GM10248 (cell line): Measurements from ENCODE around the gene GABBR2.

Experiments
- CTCF ChIA-PET: fragments of 300-600 bp; sonication (Branson Sonifier 250); formaldehyde crosslinking; extraction: SDS; loops from one replicate; lab custom pipeline; 2021; ENCODE audit warnings: antibody characterized with exemption; lab: Yijun Ruan, JAX
- POLR2A ChIA-PET: fragments of 350-650 bp; sonication (Branson Sonifier 250); formaldehyde crosslinking; extraction: SDS; loops from one replicate; lab custom pipeline; 2020; ENCODE audit warnings: antibody characterized with exemption; lab: Yijun Ruan, JAX
- DNase-seq: peaks from one replicate; pipeline ENCODE4 v3.0.0; 2012; ENCODE audit errors: extremely low spot score
- TF ChIP-seq, protein P1 (sequence below): IDR thresholded peaks from 2 replicates; pipeline ENCODE4 v1.5.1; 2012; ENCODE audit warnings: mild to moderate bottlenecking, low read depth; ENCODE audit errors: extremely low read depth, missing control alignments, control extremely low read depth

GABBR2 gene

GRCh38 chr9:98315067-98315453 is 393.7 kb downstream of the GABBR2 start:
- POLR2A ChIA-PET, result no interaction called here
- DNase-seq, result no peak
- CTCF ChIA-PET, result interaction anchor here (0.9 to 9.1 kb wide), 12 partner anchors 9 to 490 kb away, joined by 3 to 111 read pairs (median 5); partner anchors contain the start of gene ANKS6
- TF ChIP-seq, protein P1, sequence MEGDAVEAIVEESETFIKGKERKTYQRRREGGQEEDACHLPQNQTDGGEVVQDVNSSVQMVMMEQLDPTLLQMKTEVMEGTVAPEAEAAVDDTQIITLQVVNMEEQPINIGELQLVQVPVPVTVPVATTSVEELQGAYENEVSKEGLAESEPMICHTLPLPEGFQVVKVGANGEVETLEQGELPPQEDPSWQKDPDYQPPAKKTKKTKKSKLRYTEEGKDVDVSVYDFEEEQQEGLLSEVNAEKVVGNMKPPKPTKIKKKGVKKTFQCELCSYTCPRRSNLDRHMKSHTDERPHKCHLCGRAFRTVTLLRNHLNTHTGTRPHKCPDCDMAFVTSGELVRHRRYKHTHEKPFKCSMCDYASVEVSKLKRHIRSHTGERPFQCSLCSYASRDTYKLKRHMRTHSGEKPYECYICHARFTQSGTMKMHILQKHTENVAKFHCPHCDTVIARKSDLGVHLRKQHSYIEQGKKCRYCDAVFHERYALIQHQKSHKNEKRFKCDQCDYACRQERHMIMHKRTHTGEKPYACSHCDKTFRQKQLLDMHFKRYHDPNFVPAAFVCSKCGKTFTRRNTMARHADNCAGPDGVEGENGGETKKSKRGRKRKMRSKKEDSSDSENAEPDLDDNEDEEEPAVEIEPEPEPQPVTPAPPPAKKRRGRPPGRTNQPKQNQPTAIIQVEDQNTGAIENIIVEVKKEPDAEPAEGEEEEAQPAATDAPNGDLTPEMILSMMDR, result no peak

DNA sequence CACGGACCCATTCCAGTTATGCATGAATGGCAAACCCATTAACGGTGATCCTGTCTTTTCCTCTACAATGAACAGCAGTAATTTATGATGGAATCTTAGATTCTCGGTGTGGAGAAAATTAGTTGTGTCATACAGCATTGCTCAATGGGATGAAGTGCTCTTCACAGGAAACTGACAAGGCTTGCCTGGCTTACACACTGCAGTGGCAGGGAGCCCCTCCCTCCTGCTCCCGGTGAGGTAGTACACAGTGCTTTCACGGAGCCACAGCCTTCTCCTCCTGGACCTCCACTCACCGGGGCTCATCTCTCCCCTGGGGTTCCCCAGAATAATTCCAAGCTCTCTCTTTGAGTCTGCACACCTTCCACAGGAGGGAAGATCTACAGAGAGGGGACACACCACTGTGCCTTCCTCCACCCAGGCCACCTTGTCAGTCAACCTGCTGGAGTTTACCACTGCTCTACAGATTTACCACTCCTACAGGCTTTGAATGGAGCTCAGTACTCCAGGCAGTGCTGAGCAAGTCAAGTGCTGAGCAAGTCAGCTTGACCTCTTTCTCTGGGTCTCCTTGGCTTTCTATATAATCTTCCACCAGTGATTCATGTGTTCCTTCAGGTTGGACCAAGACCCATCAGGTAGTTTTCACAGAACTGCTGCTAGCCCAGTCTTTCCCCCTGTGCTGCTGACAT is 394.2 kb downstream of the GABBR2 start:
- POLR2A ChIA-PET, result no interaction called here
- CTCF ChIA-PET, result interaction anchor here (0.9 to 9.1 kb wide), 12 partner anchors 9 to 491 kb away, joined by 3 to 111 read pairs (median 5); partner anchors contain the start of gene ANKS6
- TF ChIP-seq, protein P1, result no peak
- DNase-seq, result no peak

DNA sequence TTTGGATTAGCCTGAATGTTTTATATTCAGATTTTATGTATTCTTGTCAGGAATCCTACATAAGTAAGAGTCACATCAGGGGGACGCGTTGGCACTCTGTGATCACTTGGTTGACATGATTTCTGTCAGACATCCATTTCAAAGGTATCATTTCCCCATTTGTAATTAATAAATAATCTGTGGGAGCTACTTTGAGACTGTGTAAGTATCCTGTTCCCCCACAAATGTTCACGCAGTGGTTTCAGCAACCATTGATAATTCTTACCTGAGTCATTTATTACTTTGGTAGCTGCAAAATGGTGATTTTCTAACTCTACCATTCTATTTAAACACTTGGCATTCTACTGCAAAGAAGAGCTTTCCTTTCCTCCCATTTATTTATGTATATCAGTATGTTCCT is 396.4 kb downstream of the GABBR2 start:
- ChIA-PET POLR2A (no interaction called here), CTCF (interaction anchor here (0.8 to 9.1 kb wide), 3 partner anchors 19 to 464 kb away, joined by 3 to 111 read pairs (median 3); no protein-coding TSS in a partner anchor)
- TF ChIP-seq, protein P1, result no peak
- no peak for DNase-seq

GRCh38 chr9:98311541-98311940 is 397.2 kb downstream of the GABBR2 start:
- DNase-seq, result no peak
- CTCF ChIA-PET, result interaction anchor here (1.0 to 9.1 kb wide), 2 partner anchors 31 to 465 kb away, joined by 3 to 111 read pairs; no protein-coding TSS in a partner anchor
- TF ChIP-seq, protein P1, result no peak
- POLR2A ChIA-PET, result no interaction called here

DNA sequence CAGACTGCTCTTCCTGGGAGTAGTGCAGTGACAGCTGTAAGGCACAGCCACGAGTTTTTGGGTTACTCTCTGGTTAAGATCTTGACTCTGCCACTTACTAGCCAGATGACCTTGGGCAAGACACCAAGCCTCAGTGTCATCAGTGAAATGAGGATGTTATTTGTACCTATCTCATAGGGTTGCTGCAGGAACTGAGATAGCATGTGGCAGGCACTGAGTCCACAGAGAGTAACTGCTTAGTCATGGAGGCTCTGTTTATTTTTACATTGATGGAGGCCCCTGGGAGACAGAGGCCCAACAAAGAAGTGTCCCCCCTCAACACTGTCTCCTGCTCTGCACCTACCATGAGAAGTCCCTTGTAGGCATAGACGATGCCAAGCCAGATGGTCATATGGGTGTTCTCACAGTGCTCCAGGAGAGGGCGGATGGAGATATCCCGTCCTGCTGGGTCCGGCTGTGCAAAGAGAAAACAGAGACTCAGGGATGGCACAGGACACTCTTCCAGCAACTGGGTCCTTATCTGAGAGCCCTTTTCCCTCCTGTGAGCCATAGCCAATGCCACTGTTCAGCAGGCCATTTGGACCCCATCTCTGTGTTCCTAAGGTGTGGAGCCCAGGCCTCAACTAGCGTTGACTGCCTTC is 397.9 kb downstream of the GABBR2 start:
- no peak for DNase-seq
- CTCF ChIA-PET, result interaction anchor here (1.0 to 9.1 kb wide), 2 partner anchors 30 to 466 kb away, joined by 3 to 111 read pairs; no protein-coding TSS in a partner anchor
- POLR2A ChIA-PET, result no interaction called here
- TF ChIP-seq, protein P1, result no peak

DNA sequence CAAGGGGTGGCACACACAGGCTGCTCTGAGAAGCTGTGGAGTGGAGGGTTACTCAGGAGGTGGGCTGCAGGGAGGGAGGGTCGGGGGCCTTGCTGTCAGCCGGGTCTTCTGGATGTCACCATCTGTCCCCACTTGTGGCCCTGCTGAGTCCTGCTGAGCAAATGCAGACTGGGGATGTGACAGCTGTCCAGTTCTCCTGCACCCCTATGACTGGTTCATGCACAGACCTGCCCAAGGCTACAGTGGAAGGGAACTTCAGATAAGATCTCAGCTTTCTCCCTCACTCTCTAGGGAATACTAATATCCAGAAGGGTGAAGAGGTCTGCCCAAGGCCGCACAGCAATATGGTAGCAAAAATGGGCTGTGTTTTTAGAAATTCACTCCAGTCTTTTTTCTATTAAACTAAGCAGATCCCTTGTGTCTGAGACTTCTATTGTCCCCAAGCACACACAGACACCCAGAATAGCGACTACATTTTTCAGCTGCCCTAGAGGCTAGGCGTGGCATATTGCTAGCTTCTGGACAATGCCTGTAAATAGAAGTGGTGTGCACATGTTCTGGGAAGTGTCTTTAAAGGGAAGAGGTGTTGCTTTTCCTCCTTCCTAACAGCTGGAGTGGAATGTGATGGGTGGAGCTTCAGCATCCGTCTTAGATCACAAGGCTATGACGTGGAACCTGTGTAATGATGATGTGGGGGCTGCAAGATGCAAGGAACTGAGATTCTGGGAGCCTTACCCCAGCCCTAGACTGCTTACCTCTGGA is 402.2 kb downstream of the GABBR2 start:
- DNase-seq, result no peak
- POLR2A ChIA-PET, result interaction anchor here (0.6 kb wide), 1 partner anchor 1037 kb away, joined by 3 read pairs; no protein-coding TSS in a partner anchor
- CTCF ChIA-PET, result interaction anchor here (1.3 kb wide), 1 partner anchor 9 kb away, joined by 3 read pairs; no protein-coding TSS in a partner anchor
- TF ChIP-seq, protein P1, result no peak
